SK-N-SH treated with all-trans-retinoic acid at 6 μM for 48 hours (cell line): Measurements from ENCODE around the gene COL17A1.

ENCODE experiments used
- ATAC-seq: fragments of 200-7000 bp; cut with Tn5 transposase; 3 replicates; pipeline ENCODE4 v1.9.1; 2020; ENCODE audit warnings: mild to moderate bottlenecking, moderate library complexity
- ARNTL ChIP-seq: fragments of 450-650 bp; formaldehyde crosslinking; IDR thresholded peaks from 2 replicates; pipeline ENCODE4 v1.5.0; 2020; ENCODE audit warnings: low read depth, mild to moderate bottlenecking, moderate library complexity, borderline replicate concordance
- CSDC2 ChIP-seq: fragments of 250-450 bp; sonication (Bioruptor Pico); IDR thresholded peaks from 2 replicates; pipeline ENCODE4 v1.5.0; 2020; ENCODE audit warnings: mild to moderate bottlenecking, moderate library complexity
- ESRRG ChIP-seq: fragments of 250-450 bp; sonication (Bioruptor Pico); IDR thresholded peaks from 2 replicates; pipeline ENCODE4 v1.6.1; 2021; ENCODE audit warnings: mild to moderate bottlenecking
- OSR1 ChIP-seq: fragments of 250-450 bp; sonication (Bioruptor Pico); IDR thresholded peaks from 2 replicates; pipeline ENCODE4 v1.8.0; 2022; ENCODE audit warnings: moderate library complexity, mild to moderate bottlenecking, inconsistent platforms
- PPARA ChIP-seq: fragments of 250-450 bp; sonication (Bioruptor Pico); IDR thresholded peaks from 2 replicates; pipeline ENCODE4 v1.5.0; 2020; ENCODE audit warnings: mild to moderate bottlenecking, borderline replicate concordance
- RARB ChIP-seq: fragments of 250-450 bp; sonication (Bioruptor Pico); IDR thresholded peaks from 2 replicates; pipeline ENCODE4 v1.8.0; 2021; ENCODE audit warnings: mild to moderate bottlenecking, moderate library complexity
- TCF4 ChIP-seq: fragments of 250-450 bp; sonication (Bioruptor Pico); IDR thresholded peaks from 2 replicates; pipeline ENCODE4 v1.8.0; 2021; ENCODE audit warnings: mild to moderate bottlenecking, moderate library complexity, borderline replicate concordance
- ZC3H10 ChIP-seq: fragments of 250-450 bp; sonication (Bioruptor Pico); IDR thresholded peaks from 2 replicates; pipeline ENCODE4 v1.5.1; 2021; ENCODE audit warnings: mild to moderate bottlenecking, moderate library complexity
- ZFP3 ChIP-seq: fragments of 250-450 bp; sonication (Bioruptor Pico); IDR thresholded peaks from 2 replicates; pipeline ENCODE4 v1.5.0; 2020; ENCODE audit warnings: mild to moderate bottlenecking, moderate library complexity
- ZFP30 ChIP-seq: fragments of 450-650 bp; formaldehyde crosslinking; IDR thresholded peaks from 2 replicates; pipeline ENCODE4 v1.5.0; 2022; ENCODE audit warnings: mild to moderate bottlenecking, moderate library complexity
- ZNF565 ChIP-seq: fragments of 450-650 bp; formaldehyde crosslinking; conservative IDR thresholded peaks from 2 replicates; pipeline ENCODE4 v1.5.0; 2020; ENCODE audit warnings: low read depth, mild to moderate bottlenecking, moderate library complexity
- ZNF70 ChIP-seq: fragments of 450-650 bp; formaldehyde crosslinking; IDR thresholded peaks from 2 replicates; pipeline ENCODE4 v1.5.0; 2020; ENCODE audit warnings: mild to moderate bottlenecking, moderate library complexity
- ZNF8 ChIP-seq: fragments of 450-650 bp; formaldehyde crosslinking; IDR thresholded peaks from 2 replicates; pipeline ENCODE4 v1.5.0; 2020; ENCODE audit warnings: mild to moderate bottlenecking, moderate library complexity
- TF ChIP-seq, protein P1 (sequence below): fragments of 250-450 bp; sonication (Bioruptor Pico); IDR thresholded peaks from 2 replicates; pipeline ENCODE4 v1.8.0; 2021; ENCODE audit warnings: low read depth, mild to moderate bottlenecking, moderate library complexity, borderline replicate concordance
- TF ChIP-seq, protein P2 (sequence below): fragments of 250-450 bp; sonication (Bioruptor Pico); IDR thresholded peaks from 2 replicates; pipeline ENCODE4 v1.5.0; 2020; ENCODE audit warnings: mild to moderate bottlenecking, moderate library complexity
- TF ChIP-seq, protein P3 (sequence below): fragments of 250-450 bp; sonication (Bioruptor Pico); IDR thresholded peaks from 2 replicates; pipeline ENCODE4 v1.5.1; 2020; ENCODE audit warnings: low read depth, mild to moderate bottlenecking, moderate library complexity
- TF ChIP-seq, protein P4 (sequence below): fragments of 250-450 bp; sonication (Bioruptor Pico); IDR thresholded peaks from 2 replicates; pipeline ENCODE4 v1.8.0; 2020; ENCODE audit warnings: mild to moderate bottlenecking, moderate library complexity, borderline replicate concordance
- TF ChIP-seq, protein P5 (sequence below): fragments of 250-450 bp; sonication (Bioruptor Pico); IDR thresholded peaks from 2 replicates; pipeline ENCODE4 v1.5.1; 2021; ENCODE audit warnings: mild to moderate bottlenecking, moderate library complexity

Gene COL17A1

DNA sequence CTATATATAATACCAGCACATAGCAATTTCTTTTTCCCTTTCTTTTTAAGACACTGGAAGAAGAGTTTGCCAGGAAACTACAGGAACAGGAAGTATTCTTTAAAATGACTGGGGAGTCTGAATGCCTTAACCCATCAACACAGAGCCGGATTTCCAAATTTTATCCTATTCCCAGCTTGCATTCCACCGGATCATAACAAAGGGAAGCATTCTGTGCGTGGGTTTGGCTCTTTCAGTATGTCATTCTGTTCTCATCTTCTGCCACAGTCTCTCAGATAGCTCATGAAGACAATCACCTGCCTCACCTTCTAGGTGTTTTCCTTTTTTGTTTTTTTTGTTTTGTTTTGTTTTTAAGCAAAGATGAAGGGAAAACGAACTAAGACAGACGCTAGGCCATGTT lies 60.2 kb downstream of the COL17A1 start (continued):
- TF ChIP-seq, protein P1, sequence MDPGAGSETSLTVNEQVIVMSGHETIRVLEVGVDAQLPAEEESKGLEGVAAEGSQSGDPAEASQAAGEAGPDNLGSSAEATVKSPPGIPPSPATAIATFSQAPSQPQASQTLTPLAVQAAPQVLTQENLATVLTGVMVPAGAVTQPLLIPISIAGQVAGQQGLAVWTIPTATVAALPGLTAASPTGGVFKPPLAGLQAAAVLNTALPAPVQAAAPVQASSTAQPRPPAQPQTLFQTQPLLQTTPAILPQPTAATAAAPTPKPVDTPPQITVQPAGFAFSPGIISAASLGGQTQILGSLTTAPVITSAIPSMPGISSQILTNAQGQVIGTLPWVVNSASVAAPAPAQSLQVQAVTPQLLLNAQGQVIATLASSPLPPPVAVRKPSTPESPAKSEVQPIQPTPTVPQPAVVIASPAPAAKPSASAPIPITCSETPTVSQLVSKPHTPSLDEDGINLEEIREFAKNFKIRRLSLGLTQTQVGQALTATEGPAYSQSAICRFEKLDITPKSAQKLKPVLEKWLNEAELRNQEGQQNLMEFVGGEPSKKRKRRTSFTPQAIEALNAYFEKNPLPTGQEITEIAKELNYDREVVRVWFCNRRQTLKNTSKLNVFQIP: no peak
- TF ChIP-seq ZNF8 (CRISPR knock-in tag) (no peak), PPARA (no peak)
- TF ChIP-seq, protein P2, sequence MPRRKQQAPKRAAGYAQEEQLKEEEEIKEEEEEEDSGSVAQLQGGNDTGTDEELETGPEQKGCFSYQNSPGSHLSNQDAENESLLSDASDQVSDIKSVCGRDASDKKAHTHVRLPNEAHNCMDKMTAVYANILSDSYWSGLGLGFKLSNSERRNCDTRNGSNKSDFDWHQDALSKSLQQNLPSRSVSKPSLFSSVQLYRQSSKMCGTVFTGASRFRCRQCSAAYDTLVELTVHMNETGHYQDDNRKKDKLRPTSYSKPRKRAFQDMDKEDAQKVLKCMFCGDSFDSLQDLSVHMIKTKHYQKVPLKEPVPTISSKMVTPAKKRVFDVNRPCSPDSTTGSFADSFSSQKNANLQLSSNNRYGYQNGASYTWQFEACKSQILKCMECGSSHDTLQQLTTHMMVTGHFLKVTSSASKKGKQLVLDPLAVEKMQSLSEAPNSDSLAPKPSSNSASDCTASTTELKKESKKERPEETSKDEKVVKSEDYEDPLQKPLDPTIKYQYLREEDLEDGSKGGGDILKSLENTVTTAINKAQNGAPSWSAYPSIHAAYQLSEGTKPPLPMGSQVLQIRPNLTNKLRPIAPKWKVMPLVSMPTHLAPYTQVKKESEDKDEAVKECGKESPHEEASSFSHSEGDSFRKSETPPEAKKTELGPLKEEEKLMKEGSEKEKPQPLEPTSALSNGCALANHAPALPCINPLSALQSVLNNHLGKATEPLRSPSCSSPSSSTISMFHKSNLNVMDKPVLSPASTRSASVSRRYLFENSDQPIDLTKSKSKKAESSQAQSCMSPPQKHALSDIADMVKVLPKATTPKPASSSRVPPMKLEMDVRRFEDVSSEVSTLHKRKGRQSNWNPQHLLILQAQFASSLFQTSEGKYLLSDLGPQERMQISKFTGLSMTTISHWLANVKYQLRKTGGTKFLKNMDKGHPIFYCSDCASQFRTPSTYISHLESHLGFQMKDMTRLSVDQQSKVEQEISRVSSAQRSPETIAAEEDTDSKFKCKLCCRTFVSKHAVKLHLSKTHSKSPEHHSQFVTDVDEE (CRISPR knock-in tag): no peak

DNA sequence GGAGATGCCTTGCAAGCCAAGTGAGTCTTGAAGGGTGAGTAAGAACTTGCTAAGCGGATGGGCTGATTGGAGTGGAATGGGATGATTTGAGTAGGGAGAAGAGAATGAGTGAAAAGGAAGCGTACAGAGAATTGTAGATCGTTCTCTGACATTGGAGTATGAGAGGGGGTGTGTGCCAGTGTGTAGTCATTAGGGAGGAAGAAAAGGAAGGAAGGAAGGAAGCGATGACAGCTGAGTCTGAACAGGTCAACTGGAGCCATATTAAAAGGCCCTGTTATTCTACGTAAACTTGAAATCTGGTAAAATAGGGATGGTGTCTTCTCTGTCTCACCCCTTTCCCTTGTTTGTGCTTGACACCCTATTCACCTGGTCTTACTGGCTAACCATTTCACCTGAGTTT lies 63.7 kb downstream of the COL17A1 start:
- no peak for ATAC-seq
- no peak for TF ChIP-seq ZFP3

DNA sequence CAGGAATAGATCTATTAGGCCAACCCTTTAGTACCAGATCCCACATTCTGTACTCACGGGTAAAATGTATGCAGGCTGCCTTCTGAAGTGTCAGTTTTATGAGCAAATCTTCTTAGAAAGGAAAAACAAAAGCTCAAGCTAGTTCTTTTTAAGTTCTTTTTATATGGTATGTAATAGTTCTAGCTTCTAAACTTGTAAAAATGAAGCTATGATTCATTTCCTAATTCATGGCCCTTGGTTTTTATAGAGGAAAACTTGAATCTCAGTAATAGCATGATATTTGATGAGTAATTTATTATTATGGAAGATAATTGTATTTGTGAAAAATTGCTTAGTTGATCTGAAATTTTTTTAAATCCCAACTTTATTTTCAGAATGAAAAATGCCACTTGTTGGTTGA lies 64.4 kb downstream of the COL17A1 start:
- TF ChIP-seq ZNF70 (CRISPR knock-in tag) (no peak), TCF4 (CRISPR knock-in tag) (no peak), ESRRG (CRISPR knock-in tag) (no peak), OSR1 (CRISPR knock-in tag) (no peak), ZNF8 (CRISPR knock-in tag) (no peak), CSDC2 (CRISPR knock-in tag) (no peak), ARNTL (CRISPR knock-in tag) (no peak)
- no peak for ATAC-seq

DNA sequence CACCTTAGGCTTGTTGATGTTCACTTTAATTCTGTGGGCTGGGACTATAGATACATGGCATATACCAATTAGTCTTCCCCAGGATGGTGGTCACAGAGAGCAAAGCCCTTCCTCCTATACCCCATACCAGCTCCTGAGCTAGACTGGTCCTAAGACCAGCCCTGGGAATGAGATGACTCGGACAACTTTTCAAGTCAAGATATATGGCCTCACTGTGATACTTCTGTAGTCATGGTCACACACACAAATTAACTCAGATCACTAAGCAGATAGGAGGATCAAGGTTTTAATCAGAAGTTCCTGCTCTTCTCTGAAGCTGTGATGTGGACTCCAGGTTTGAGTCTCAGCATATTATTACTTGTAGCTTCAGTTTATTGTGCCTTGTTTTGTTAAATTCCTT lies 65.7 kb downstream of the COL17A1 start:
- no peak for ATAC-seq
- TF ChIP-seq ZNF8 (CRISPR knock-in tag): no peak
- TF ChIP-seq, protein P1: no peak
- TF ChIP-seq OSR1 (CRISPR knock-in tag): no peak
- no peak for TF ChIP-seq TCF4 (CRISPR knock-in tag)
- TF ChIP-seq, protein P3, sequence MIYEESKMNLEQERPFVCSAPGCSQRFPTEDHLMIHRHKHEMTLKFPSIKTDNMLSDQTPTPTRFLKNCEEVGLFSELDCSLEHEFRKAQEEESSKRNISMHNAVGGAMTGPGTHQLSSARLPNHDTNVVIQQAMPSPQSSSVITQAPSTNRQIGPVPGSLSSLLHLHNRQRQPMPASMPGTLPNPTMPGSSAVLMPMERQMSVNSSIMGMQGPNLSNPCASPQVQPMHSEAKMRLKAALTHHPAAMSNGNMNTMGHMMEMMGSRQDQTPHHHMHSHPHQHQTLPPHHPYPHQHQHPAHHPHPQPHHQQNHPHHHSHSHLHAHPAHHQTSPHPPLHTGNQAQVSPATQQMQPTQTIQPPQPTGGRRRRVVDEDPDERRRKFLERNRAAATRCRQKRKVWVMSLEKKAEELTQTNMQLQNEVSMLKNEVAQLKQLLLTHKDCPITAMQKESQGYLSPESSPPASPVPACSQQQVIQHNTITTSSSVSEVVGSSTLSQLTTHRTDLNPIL (CRISPR knock-in tag): no peak
- TF ChIP-seq, protein P4, sequence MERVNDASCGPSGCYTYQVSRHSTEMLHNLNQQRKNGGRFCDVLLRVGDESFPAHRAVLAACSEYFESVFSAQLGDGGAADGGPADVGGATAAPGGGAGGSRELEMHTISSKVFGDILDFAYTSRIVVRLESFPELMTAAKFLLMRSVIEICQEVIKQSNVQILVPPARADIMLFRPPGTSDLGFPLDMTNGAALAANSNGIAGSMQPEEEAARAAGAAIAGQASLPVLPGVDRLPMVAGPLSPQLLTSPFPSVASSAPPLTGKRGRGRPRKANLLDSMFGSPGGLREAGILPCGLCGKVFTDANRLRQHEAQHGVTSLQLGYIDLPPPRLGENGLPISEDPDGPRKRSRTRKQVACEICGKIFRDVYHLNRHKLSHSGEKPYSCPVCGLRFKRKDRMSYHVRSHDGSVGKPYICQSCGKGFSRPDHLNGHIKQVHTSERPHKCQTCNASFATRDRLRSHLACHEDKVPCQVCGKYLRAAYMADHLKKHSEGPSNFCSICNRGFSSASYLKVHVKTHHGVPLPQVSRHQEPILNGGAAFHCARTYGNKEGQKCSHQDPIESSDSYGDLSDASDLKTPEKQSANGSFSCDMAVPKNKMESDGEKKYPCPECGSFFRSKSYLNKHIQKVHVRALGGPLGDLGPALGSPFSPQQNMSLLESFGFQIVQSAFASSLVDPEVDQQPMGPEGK: no peak
- no peak for TF ChIP-seq ZNF565 (CRISPR knock-in tag)
- TF ChIP-seq RARB: no peak
- TF ChIP-seq CSDC2 (CRISPR knock-in tag): no peak
- no peak for TF ChIP-seq ZNF70 (CRISPR knock-in tag)

DNA sequence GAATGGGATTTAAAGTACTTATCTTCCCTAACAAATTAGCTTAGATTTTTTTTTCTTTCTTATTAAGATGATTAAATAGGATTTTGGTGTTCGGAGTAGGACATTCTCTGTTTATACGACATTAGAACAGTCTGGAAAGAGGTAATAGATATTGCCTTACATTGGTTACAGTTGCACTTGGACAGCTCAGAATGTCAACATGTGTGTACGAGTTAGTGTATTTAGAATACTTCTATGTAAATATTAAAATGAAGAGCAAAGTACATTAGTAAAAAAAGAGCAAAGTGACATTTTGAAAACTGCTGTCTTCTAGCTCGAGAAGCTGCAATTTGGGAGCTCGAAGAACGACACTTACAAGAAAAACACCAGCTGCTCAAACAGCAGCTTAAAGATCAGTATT lies 67.2 kb downstream of the COL17A1 start:
- TF ChIP-seq ZFP30 (CRISPR knock-in tag): no peak
- TF ChIP-seq ZNF8 (CRISPR knock-in tag): no peak
- TF ChIP-seq ZFP3: no peak
- TF ChIP-seq, all 23 proteins: peak for 0
- no peak for ATAC-seq

DNA sequence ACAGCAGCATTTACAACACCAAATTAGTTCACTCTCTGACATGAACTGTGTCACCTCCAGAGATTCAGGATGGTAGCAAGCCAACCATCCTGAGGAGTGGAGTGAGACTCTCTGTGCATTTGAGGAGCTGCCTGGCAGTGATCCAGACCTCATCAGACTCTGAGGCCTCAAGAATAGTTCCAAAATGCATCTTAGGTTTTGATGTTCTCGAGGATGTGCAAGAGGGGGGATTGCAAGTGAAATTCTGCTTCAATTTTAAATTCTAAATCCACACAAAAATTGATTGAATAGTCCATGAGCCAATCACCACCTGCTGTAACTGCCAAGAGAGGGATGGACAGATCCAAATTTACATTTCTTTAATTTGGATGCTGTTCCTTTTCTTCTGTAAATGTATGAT lies 69.0 kb downstream of the COL17A1 start:
- no peak for ATAC-seq
- TF ChIP-seq ZNF565 (CRISPR knock-in tag) (no peak), ZNF8 (CRISPR knock-in tag) (no peak), ZC3H10 (CRISPR knock-in tag) (no peak), ZNF70 (CRISPR knock-in tag) (no peak), CSDC2 (CRISPR knock-in tag) (no peak)
- TF ChIP-seq, protein P5, sequence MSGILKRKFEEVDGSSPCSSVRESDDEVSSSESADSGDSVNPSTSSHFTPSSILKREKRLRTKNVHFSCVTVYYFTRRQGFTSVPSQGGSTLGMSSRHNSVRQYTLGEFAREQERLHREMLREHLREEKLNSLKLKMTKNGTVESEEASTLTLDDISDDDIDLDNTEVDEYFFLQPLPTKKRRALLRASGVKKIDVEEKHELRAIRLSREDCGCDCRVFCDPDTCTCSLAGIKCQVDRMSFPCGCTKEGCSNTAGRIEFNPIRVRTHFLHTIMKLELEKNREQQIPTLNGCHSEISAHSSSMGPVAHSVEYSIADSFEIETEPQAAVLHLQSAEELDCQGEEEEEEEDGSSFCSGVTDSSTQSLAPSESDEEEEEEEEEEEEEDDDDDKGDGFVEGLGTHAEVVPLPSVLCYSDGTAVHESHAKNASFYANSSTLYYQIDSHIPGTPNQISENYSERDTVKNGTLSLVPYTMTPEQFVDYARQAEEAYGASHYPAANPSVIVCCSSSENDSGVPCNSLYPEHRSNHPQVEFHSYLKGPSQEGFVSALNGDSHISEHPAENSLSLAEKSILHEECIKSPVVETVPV (CRISPR knock-in tag): no peak
- TF ChIP-seq, protein P1: no peak
